Kidney (tissue), 14 donors: ENCODE measurements around the gene GLT6D1. TPM values are rescaled to one million over a fixed set of nuclear protein-coding genes. Genes with fewer than 3 reads are reported as not detected.
A peak's percentile ranks its signal among the peaks of the same experiment; 100 is the strongest.

Source experiments
- DNase-seq, 5 donors: peaks; one replicate each; pipeline ENCODE4 v3.0.0-alpha.2; 2013 to 2020
- FAIRE-seq: peaks from 2 replicates; lab custom pipeline; 2012; peaks lifted over from hg19 to GRCh38; lab: Jason Lieb, UNC
- H3K27ac ChIP-seq, 2 donors: one replicate each; pipeline ENCODE4 v1.7.0; 2013; ENCODE audit warnings: low read depth in 2 of 2, low read length in 2 of 2, inconsistent platforms in 1 of 2
- H3K27me3 ChIP-seq: one replicate; pipeline ENCODE4 v1.7.1; 2013; ENCODE audit warnings: low read length, inconsistent platforms; ENCODE audit not compliant: control insufficient read depth, insufficient read depth
- H3K36me3 ChIP-seq, 3 donors: one replicate each; pipeline versions ENCODE4 v1.7.0 to v1.7.1; 2013; ENCODE audit warnings: low read length in 3 of 3, control low read depth in 1 of 3, inconsistent platforms in 1 of 3; ENCODE audit not compliant: insufficient read depth in 3 of 3, control insufficient read depth in 2 of 3
- H3K4me1 ChIP-seq, 3 donors: one replicate each; pipeline versions ENCODE4 v1.7.0 to v1.7.1; 2013; ENCODE audit warnings: low read length in 3 of 3, inconsistent platforms in 1 of 3, low read depth in 1 of 3; ENCODE audit not compliant: control insufficient read depth in 2 of 3, insufficient read depth in 2 of 3
- H3K4me3 ChIP-seq, 3 donors: one replicate each; pipeline versions ENCODE4 v1.7.0 to v1.8.1; 2013; ENCODE audit warnings: low read length in 3 of 3, control low read depth in 1 of 3, inconsistent platforms in 1 of 3
- H3K9ac ChIP-seq, 3 donors: one replicate each; pipeline versions ENCODE4 v1.7.0 to v1.7.1; 2013; ENCODE audit warnings: low read length in 3 of 3, control low read depth in 1 of 3, inconsistent platforms in 1 of 3
- H3K9me3 ChIP-seq, 3 donors: one replicate each; pipeline versions ENCODE4 v1.7.0 to v1.7.1; 2013; ENCODE audit warnings: low read length in 3 of 3, control low read depth in 1 of 3, inconsistent platforms in 1 of 3; ENCODE audit not compliant: control insufficient read depth in 2 of 3, insufficient read depth in 1 of 3
- CTCF ChIP-seq: IDR thresholded peaks from 3 replicates; pipeline ENCODE4 v1.5.1; 2012; ENCODE audit warnings: mild to moderate bottlenecking, moderate library complexity, borderline replicate concordance; ENCODE audit not compliant: insufficient read depth; ENCODE audit errors: extremely low read depth
- intact Hi-C: fragments of 100-400 bp; cut with DNase I; formaldehyde crosslinking; loops from one replicate; pipeline ENCODE4 v1.11.1; 2022
- polyA plus RNA-seq: library from polyadenylated mRNA; stranded (reverse); fragments of 350-450 nt; fragmentation: Illumina TruSeq; extraction: RNeasy Lipid Tissue Mini Kit (QIAGEN cat#74804); gene quantifications from one replicate; pipeline ENCODE4 v1.2.3, GENCODE V29; 2014; ENCODE audit warnings: low read depth, low replicate concordance; ENCODE audit not compliant: insufficient read depth
- total RNA-seq: library from RNA; stranded (reverse); fragmentation: NEBNext Ultra II Directional; extraction: Animal tissue kit (Norgen Biotek cat#: 25700); gene quantifications from one replicate; pipeline ENCODE4 v1.2.1, GENCODE V29; 2021
- donor health status: control.
- donor health status: control.
- donor health status: control.
- donor health status: control.
- donor health status: control.
- donor health status: DM: yes; HTN: yes; CAD: no.
- donor health status: Normal renal cell carcinoma (clear cell type).

The GLT6D1 gene
- total and polyA plus RNA-seq, 2 donors from 2014 or later: not detected

DNA sequence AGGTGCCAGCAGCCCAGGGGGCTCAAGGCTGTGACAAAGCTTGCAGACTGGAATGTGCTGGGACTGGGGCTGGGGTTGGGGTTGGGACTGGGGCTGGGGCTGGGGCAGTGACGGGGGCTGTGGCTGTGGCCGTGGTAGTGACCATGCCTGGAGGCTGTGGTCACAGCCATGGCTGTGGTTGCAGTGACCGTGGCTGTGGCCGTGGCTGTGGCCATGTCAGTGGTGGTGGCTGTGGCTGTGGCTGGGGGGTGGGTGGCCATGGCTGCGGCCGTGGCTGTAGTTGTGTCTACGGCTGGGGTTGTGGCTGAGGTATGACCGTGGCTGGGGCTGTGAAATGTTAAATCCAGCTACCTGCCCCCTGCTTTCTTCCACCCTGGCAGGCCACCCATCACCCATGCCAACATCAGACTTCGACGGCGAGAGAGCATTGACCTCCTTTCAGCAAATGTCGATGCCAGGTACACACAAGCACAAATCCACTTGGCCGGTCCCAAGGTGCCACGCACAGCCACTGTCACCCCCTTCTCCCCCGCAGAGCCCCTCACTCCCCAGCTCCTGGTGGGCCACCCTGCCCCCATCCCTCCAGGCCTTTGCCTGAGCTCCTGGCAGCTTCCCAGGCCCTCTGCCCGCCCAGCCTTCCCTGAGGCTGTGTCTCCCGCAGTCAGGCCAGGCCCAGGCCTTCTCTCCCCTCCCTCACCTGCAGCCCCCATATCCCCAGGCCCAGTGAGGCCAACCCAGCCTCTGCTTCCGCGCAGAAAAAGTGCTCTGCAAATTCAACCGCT is 39.1 kb upstream of the GLT6D1 start:
- DNase-seq (peak in 1 of 5 donors; percentile 64), FAIRE-seq (no peak)
- intact Hi-C loops: no loop called here

GRCh38 chr9:135677641-135678168 is 38.4 kb upstream of the GLT6D1 start:
- no peak for FAIRE-seq
- TF ChIP-seq CTCF: no peak
- DNase-seq: no peak

More for the DNA sequence above, 39.1 kb upstream of the GLT6D1 start:
- H3K36me3 ChIP-seq: no peaks in the 10 kb centered on the region
- H3K9me3 ChIP-seq: no peaks in the 10 kb centered on the region
- no peaks in the 10 kb centered on the region for H3K4me1 ChIP-seq
- no peak overlapping the region for H3K9ac ChIP-seq
- H3K4me3 ChIP-seq: no peak overlapping the region
- no peak for TF ChIP-seq CTCF
- no peak overlapping the region for H3K27ac ChIP-seq
- H3K27me3 ChIP-seq: no peaks in the 10 kb centered on the region

DNA sequence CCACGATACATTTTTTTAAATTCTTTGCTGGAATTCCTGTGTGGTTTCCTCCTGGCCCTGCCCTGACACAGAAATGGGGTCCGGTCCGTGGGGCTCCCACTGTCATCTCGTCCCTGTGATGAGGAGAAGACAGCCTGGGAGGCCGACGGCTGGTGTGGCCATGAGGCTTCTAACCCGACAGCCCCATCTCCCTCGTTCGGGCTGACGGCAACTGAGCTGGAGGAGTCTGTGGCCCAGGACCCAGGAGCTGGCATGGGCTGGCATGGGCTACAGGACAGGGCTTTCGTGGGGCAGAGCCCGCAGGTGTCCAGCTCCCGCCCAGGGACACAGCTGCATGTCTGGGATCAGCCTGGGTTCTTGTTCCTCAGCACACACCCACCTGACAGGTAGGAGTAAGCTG is 37.6 kb upstream of the GLT6D1 start:
- no peaks in the 10 kb centered on the region for H3K9me3 ChIP-seq
- TF ChIP-seq CTCF: no peak
- H3K27ac ChIP-seq: no peak overlapping the region
- H3K4me3 ChIP-seq: no peak overlapping the region
- H3K4me1 ChIP-seq: no peaks in the 10 kb centered on the region
- no peaks in the 10 kb centered on the region for H3K36me3 ChIP-seq
- intact Hi-C loops: no loop called here
- no peaks in the 10 kb centered on the region for H3K27me3 ChIP-seq
- H3K9ac ChIP-seq: no peak overlapping the region
- no peak for FAIRE-seq
- no peak for DNase-seq

More at GRCh38 chr9:135677641-135678168, 38.4 kb upstream of the GLT6D1 start:
- no peaks in the 10 kb centered on the region for H3K36me3 ChIP-seq
- no peak overlapping the region for H3K9ac ChIP-seq
- no peaks in the 10 kb centered on the region for H3K9me3 ChIP-seq
- H3K27ac ChIP-seq: no peak overlapping the region
- H3K4me1 ChIP-seq: no peaks in the 10 kb centered on the region
- H3K4me3 ChIP-seq: no peak overlapping the region
- intact Hi-C loops: no loop called here
- no peaks in the 10 kb centered on the region for H3K27me3 ChIP-seq
